NCI-H2196 (cell line): ENCODE data around the gene NCOA7.
"Not testable (repeated sequence)": the region's sequence is repeated elsewhere in the genome, so short reads cannot be mapped to it uniquely, and the experiment has no call there.

Experiments used
- DNase-seq: peaks from one replicate; lab custom pipeline; 2025; ENCODE audit not compliant: unreplicated experiment; lab: John Stamatoyannopoulos, UW

Gene NCOA7

GRCh38 chr6:125918230-125918629 is 127.5 kb downstream of the NCOA7 start:
- DNase-seq = peak; percentile 21

GRCh38 chr6:125918681-125919566 is 128.2 kb downstream of the NCOA7 start:
- DNase-seq = peak; percentile 82

- DNase-seq = no peak
Measured at GRCh38 chr6:125919618-125920017, 128.9 kb downstream of the NCOA7 start.

- peak; percentile 10 for DNase-seq
Measured at GRCh38 chr6:125922322-125922860, 131.6 kb downstream of the NCOA7 start.

GRCh38 chr6:125923366-125923877 is 132.7 kb downstream of the NCOA7 start:
- no peak for DNase-seq

GRCh38 chr6:125924169-125924568 is 133.4 kb downstream of the NCOA7 start:
- no peak for DNase-seq

GRCh38 chr6:125924697-125925358 is 134.1 kb downstream of the NCOA7 start:
- no peak for DNase-seq

GRCh38 chr6:125926711-125927110 is 136.0 kb downstream of the NCOA7 start:
- DNase-seq = no peak

- DNase-seq = no peak
Measured at GRCh38 chr6:125927761-125928160, 137.0 kb downstream of the NCOA7 start.

GRCh38 chr6:125930765-125931418 is 140.1 kb downstream of the NCOA7 start:
- no peak for DNase-seq

- no peak for DNase-seq
Measured at GRCh38 chr6:125931733-125932450, 141.1 kb downstream of the NCOA7 start.

GRCh38 chr6:125932451-125932795 is 141.7 kb downstream of the NCOA7 start:
- no peak for DNase-seq

- DNase-seq = not testable (repeated sequence)
Measured at GRCh38 chr6:125935520-125935919, 144.8 kb downstream of the NCOA7 start.

GRCh38 chr6:125939026-125939425 is 148.3 kb downstream of the NCOA7 start:
- no peak for DNase-seq

GRCh38 chr6:125939791-125940190 is 149.0 kb downstream of the NCOA7 start:
- DNase-seq = no peak

- DNase-seq = no peak
Measured at GRCh38 chr6:125940247-125941041, 149.7 kb downstream of the NCOA7 start.

GRCh38 chr6:125942672-125943527 is 152.1 kb downstream of the NCOA7 start:
- no peak for DNase-seq

- DNase-seq = no peak
Measured at GRCh38 chr6:125943528-125944433, 153.0 kb downstream of the NCOA7 start.
